HEK293 (cell line): ENCODE results near the gene CD300LF.

ENCODE experiments used
- CTCF ChIA-PET: fragments of 350-600 bp; formaldehyde crosslinking; extraction: SDS; loops from one replicate; lab custom pipeline; 2021; ENCODE audit warnings: antibody characterized with exemption; lab: Yijun Ruan, JAX
- POLR2A ChIA-PET: fragments of 300-600 bp; formaldehyde crosslinking; extraction: SDS; loops from one replicate; lab custom pipeline; 2020; ENCODE audit warnings: antibody characterized with exemption, inconsistent platforms; lab: Yijun Ruan, JAX
- H3K27ac ChIP-seq: fragments of 200-500 bp; sonication (Bioruptor generic); 2 replicates; pipeline ENCODE4 v1.5.1; 2014; ENCODE audit warnings: low read depth, low read length, control low read depth, inconsistent platforms; ENCODE audit errors: extremely low read depth
- H3K36me3 ChIP-seq, 2 experiments: fragments of 200-500 bp in 1 of 2; sonication (Bioruptor generic) in 1 of 2; 1 replicate in 1 of 2; 2 replicates in 1 of 2; pipeline ENCODE4 v1.5.1; 2014 to 2017; ENCODE audit warnings: inconsistent platforms in 2 of 2, low read length in 2 of 2; ENCODE audit not compliant: control insufficient read depth in 2 of 2, insufficient read depth in 1 of 2
- H3K4me1 ChIP-seq: fragments of 200-500 bp; sonication (Bioruptor generic); 2 replicates; pipeline ENCODE4 v1.5.1; 2014; ENCODE audit warnings: mild to moderate bottlenecking, low read length, inconsistent platforms; ENCODE audit not compliant: control insufficient read depth, insufficient read depth
- H3K4me3 ChIP-seq: 2 replicates; pipeline ENCODE4 v1.5.1; 2011; ENCODE audit warnings: low read depth, mild to moderate bottlenecking, control low read depth, low read length, moderate library complexity
- H3K9me3 ChIP-seq: fragments of 200-500 bp; sonication (Bioruptor generic); 2 replicates; pipeline ENCODE4 v1.5.1; 2014; ENCODE audit warnings: low read depth, low read length, inconsistent platforms; ENCODE audit not compliant: control insufficient read depth, insufficient read depth
- BCL6B ChIP-seq: fragments of 450-650 bp; formaldehyde crosslinking; IDR thresholded peaks from 2 replicates; pipeline ENCODE4 v1.5.1; 2017; ENCODE audit warnings: missing biosample characterization, missing genetic modification characterization
- EGR2 ChIP-seq: fragments of 450-650 bp; formaldehyde crosslinking; IDR thresholded peaks from 2 replicates; pipeline ENCODE4 v1.5.1; 2016; ENCODE audit warnings: low read depth, missing biosample characterization, missing genetic modification characterization
- GLI2 ChIP-seq: fragments of 450-650 bp; formaldehyde crosslinking; IDR thresholded peaks from 2 replicates; pipeline ENCODE4; 2017; ENCODE audit warnings: missing biosample characterization, missing genetic modification characterization, low read depth, borderline replicate concordance
- KLF1 ChIP-seq: fragments of 450-650 bp; formaldehyde crosslinking; IDR thresholded peaks from 2 replicates; pipeline ENCODE4 v1.5.1; 2016; ENCODE audit warnings: missing biosample characterization, missing genetic modification characterization
- KLF17 ChIP-seq: fragments of 450-650 bp; formaldehyde crosslinking; IDR thresholded peaks from 2 replicates; pipeline ENCODE4 v1.5.1; 2016; ENCODE audit warnings: missing biosample characterization, missing genetic modification characterization
- KLF9 ChIP-seq: fragments of 450-650 bp; formaldehyde crosslinking; IDR thresholded peaks from 2 replicates; pipeline ENCODE4 v1.5.1; 2016; ENCODE audit warnings: missing biosample characterization, missing genetic modification characterization, low read depth
- OSR2 ChIP-seq: fragments of 450-650 bp; formaldehyde crosslinking; IDR thresholded peaks from 2 replicates; pipeline ENCODE4 v1.5.1; 2016; ENCODE audit warnings: missing biosample characterization, missing genetic modification characterization
- PBX3 ChIP-seq: sonication (generic); formaldehyde crosslinking; IDR thresholded peaks from 2 replicates; pipeline ENCODE4 v1.8.1; 2022; ENCODE audit warnings: mild to moderate bottlenecking, moderate library complexity, missing genetic modification reagents
- PRDM10 ChIP-seq: fragments of 450-650 bp; formaldehyde crosslinking; IDR thresholded peaks from 2 replicates; pipeline ENCODE4 v1.5.1; 2016; ENCODE audit warnings: missing biosample characterization, missing genetic modification characterization
- SCRT1 ChIP-seq: fragments of 450-650 bp; formaldehyde crosslinking; IDR thresholded peaks from 2 replicates; pipeline ENCODE4 v1.5.1; 2016; ENCODE audit warnings: missing biosample characterization, missing genetic modification characterization, borderline replicate concordance
- ZFHX2 ChIP-seq: fragments of 450-650 bp; formaldehyde crosslinking; conservative IDR thresholded peaks from 2 replicates; pipeline ENCODE4 v1.5.1; 2016; ENCODE audit warnings: missing biosample characterization, missing genetic modification characterization
- ZIC2 ChIP-seq: fragments of 450-650 bp; formaldehyde crosslinking; IDR thresholded peaks from 2 replicates; pipeline ENCODE4 v1.5.1; 2016; ENCODE audit warnings: missing biosample characterization, missing genetic modification characterization
- ZNF10 ChIP-seq: fragments of 450-650 bp; formaldehyde crosslinking; IDR thresholded peaks from 2 replicates; pipeline ENCODE4 v1.5.1; 2017; ENCODE audit warnings: missing biosample characterization, missing genetic modification characterization
- ZNF121 ChIP-seq: fragments of 450-650 bp; formaldehyde crosslinking; IDR thresholded peaks from 2 replicates; pipeline ENCODE4 v1.5.1; 2016; ENCODE audit warnings: missing biosample characterization, missing genetic modification characterization
- ZNF2 ChIP-seq: fragments of 450-650 bp; formaldehyde crosslinking; IDR thresholded peaks from 2 replicates; pipeline ENCODE4 v1.5.1; 2016; ENCODE audit warnings: missing biosample characterization, missing genetic modification characterization
- ZNF248 ChIP-seq: fragments of 450-650 bp; formaldehyde crosslinking; IDR thresholded peaks from 2 replicates; pipeline ENCODE4 v1.5.1; 2017; ENCODE audit warnings: missing biosample characterization, missing genetic modification characterization
- ZNF266 ChIP-seq: fragments of 450-650 bp; formaldehyde crosslinking; IDR thresholded peaks from 2 replicates; pipeline ENCODE4 v1.5.1; 2016; ENCODE audit warnings: missing biosample characterization, missing genetic modification characterization, low read depth
- ZNF473 ChIP-seq: fragments of 450-650 bp; formaldehyde crosslinking; IDR thresholded peaks from 2 replicates; pipeline ENCODE4 v1.5.1; 2017; ENCODE audit warnings: missing biosample characterization, missing genetic modification characterization
- ZNF571 ChIP-seq: fragments of 450-650 bp; formaldehyde crosslinking; IDR thresholded peaks from 2 replicates; pipeline ENCODE4 v1.5.0; 2017; ENCODE audit warnings: missing biosample characterization, missing genetic modification characterization
- ZNF664 ChIP-seq: fragments of 450-650 bp; formaldehyde crosslinking; IDR thresholded peaks from 2 replicates; pipeline ENCODE4 v1.5.1; 2016; ENCODE audit warnings: missing biosample characterization, missing genetic modification characterization
- ZNF777 ChIP-seq: fragments of 450-650 bp; formaldehyde crosslinking; IDR thresholded peaks from 2 replicates; pipeline ENCODE4 v1.5.1; 2017; ENCODE audit warnings: missing biosample characterization, missing genetic modification characterization, borderline replicate concordance
- ZNF830 ChIP-seq: fragments of 450-650 bp; IDR thresholded peaks from 2 replicates; pipeline ENCODE4 v1.5.0; 2018; ENCODE audit warnings: missing biosample characterization, missing genetic modification characterization, low read depth, mild to moderate bottlenecking, moderate library complexity
- ZSCAN30 ChIP-seq: fragments of 450-650 bp; IDR thresholded peaks from 2 replicates; pipeline ENCODE4 v1.5.1; 2018; ENCODE audit warnings: missing biosample characterization, mild to moderate bottlenecking, missing genetic modification characterization, moderate library complexity

The CD300LF gene

GRCh38 chr17:74722782-74723181, 10.1 kb upstream of the CD300LF start (continued):
- TF ChIP-seq ZIC2 (tag by site-specific recombination) (no peak), ZNF664 (tag by site-specific recombination) (no peak), PBX3 (CRISPR knock-in tag) (no peak), ZNF830 (tag by site-specific recombination) (no peak)

DNA sequence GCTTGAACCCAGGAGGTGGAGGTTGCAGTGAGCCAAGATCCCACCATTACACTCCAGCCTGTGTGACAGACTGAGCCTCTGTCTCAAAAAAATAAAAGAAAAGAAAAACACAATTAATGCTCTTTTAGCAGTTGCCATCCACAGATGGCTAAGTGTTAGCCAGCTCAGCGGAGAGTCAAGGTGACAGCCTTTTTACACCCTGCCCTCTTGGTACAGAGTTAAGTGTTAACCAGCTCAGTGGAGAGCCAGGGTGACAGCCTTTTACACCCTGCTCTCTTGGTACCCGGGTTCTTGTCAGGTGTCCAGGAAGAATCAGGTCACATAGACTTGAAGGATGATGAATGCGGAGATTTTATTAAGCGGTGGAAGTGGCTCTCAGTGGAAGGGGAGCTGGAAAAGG, 7.8 kb upstream of the CD300LF start:
- ChIA-PET CTCF (interaction anchor here (0.6 to 1.4 kb wide), 5 partner anchors 9 to 203 kb away, joined by 3 to 4 read pairs (median 3); partner anchors contain the start of gene OTOP2), POLR2A (no interaction called here)
- Histone ChIP-seq H3K27ac (no peak overlapping the region), H3K36me3 (no peaks in the 10 kb centered on the region), H3K4me1 (no peaks in the 10 kb centered on the region), H3K9me3 (no peaks in the 10 kb centered on the region), H3K4me3 (no peak overlapping the region)
- TF ChIP-seq OSR2 (tag by site-specific recombination) (no peak), ZNF571 (tag by site-specific recombination) (no peak), ZNF121 (no peak), ZNF266 (tag by site-specific recombination) (no peak), ZNF664 (tag by site-specific recombination) (no peak)

DNA sequence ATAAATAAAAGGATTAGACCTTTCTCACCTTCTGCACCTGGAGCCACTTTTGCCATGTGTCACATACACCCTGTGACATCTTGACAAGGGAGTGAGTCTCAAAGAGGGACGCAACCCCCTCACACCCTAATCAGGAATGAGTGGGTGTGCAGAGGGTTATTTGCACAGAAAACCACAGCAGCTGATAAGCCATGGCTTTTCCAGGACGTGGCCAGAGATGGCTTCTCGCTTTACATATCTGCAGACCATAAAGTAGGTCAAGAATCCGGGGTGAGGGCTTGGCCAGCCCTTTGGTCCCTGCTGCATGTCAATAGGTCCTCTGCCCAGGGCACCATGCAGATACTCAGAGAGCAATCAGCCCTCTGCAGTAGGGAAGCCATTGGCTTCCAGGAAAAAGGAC, 2.4 kb upstream of the CD300LF start:
- CTCF ChIA-PET, result interaction anchor here (0.6 to 1.2 kb wide), 3 partner anchors 22 to 347 kb away, joined by 3 to 5 read pairs (median 3); partner anchors contain the start of gene RAB37
- peak; percentile 69 for TF ChIP-seq KLF17 (tag by site-specific recombination)
- peak; percentile 94 for TF ChIP-seq KLF1 (tag by site-specific recombination)
- 0 out of 2 replicates have a peak, but pooled peaks have one; percentile 19 for TF ChIP-seq ZNF10 (tag by site-specific recombination)
- TF ChIP-seq ZFHX2 (tag by site-specific recombination), result peak; percentile 92
- peak; percentile 92 for TF ChIP-seq EGR2 (tag by site-specific recombination)
- no peak for TF ChIP-seq BCL6B (tag by site-specific recombination)
- TF ChIP-seq ZNF777 (tag by site-specific recombination), result no peak
- no peak for TF ChIP-seq KLF9 (tag by site-specific recombination)
- H3K27ac ChIP-seq, result no peak overlapping the region

DNA sequence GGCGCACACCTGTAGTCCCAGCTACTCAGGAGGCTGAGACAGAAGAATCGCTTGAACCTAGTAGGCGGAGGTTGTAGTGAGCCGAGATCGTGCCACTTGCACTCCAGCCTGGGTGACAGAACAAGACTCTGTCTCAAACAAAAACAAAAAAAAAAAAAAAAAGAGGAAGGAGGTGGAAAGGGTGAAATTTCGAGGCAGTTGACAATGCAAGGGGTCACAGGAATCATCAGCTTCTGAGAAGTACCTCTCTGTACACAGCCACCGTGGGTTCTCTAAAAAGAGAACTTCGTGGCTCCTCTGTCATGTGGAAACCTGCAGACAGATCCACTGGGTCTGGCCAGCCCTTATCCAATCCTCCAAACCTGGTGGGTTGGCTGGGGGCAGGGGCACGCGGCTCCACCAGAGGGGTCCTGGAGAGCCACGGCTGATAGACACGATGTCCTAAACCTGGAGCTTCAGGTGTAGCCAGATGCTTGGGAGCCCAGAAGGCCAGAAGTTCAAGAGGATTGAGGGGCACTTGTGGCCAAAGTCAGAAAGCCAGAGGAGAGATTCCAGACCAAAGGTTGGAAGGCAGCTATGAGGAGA, 540 bp upstream of the CD300LF start:
- CTCF ChIA-PET, result interaction anchor here (0.6 to 0.7 kb wide), 2 partner anchors 50 to 61 kb away, joined by 3 read pairs; no protein-coding TSS in a partner anchor
- no peaks in the 10 kb centered on the region for H3K9me3 ChIP-seq
- no peak overlapping the region for H3K27ac ChIP-seq
- no peak overlapping the region for H3K4me3 ChIP-seq
- no peaks in the 10 kb centered on the region for H3K36me3 ChIP-seq
- H3K4me1 ChIP-seq, result peaks cover 3% of the 10 kb centered on the region; the same call in 1 of the 2 replicates
- POLR2A ChIA-PET, result no interaction called here
- TF ChIP-seq SCRT1, result no peak
- no peak for TF ChIP-seq PRDM10
- TF ChIP-seq ZNF473 (tag by site-specific recombination), result no peak
- no peak for TF ChIP-seq ZNF248 (tag by site-specific recombination)
- no peak for TF ChIP-seq GLI2
- TF ChIP-seq ZNF2 (tag by site-specific recombination), result no peak
- TF ChIP-seq ZSCAN30 (tag by site-specific recombination), result no peak

More for the DNA sequence above, 2.4 kb upstream of the CD300LF start:
- Histone ChIP-seq H3K4me1 (peaks cover 3% of the 10 kb centered on the region; the same call in 1 of the 2 replicates), H3K36me3 (no peaks in the 10 kb centered on the region), H3K4me3 (no peak overlapping the region), H3K9me3 (no peaks in the 10 kb centered on the region)
- POLR2A ChIA-PET, result no interaction called here
